GM18526 (cell line): ENCODE measurements around the gene IGF2R.

ENCODE experiments used
- POLR2A ChIP-seq: IDR thresholded peaks from 3 replicates; pipeline ENCODE4 v1.6.1; 2011; ENCODE audit not compliant: insufficient read length; ENCODE audit errors: extremely low read depth

IGF2R gene

DNA sequence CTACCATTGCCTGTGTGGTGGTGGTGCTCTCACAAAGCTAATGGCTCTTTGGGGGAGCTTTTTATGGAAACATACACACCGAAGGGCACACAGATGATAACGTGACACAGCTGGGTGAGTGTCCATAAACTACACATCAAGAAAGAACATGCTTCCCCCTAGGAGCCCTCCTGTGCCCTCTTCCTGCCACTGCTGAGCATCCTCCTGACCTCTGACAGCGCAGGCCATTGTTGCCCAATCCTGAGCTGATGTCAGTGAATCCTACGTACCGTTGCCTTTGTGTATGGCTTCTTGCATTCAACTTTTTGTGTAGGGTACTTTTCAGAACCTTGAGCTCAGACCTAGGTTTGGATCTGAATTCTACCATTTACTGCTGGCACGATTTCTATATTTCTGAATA lies 86.9 kb downstream of the IGF2R start:
- no peak for TF ChIP-seq POLR2A

- TF ChIP-seq POLR2A, result no peak
These were observed 88.2 kb downstream of the IGF2R start for GRCh38 chr6:160057080-160057479.

DNA sequence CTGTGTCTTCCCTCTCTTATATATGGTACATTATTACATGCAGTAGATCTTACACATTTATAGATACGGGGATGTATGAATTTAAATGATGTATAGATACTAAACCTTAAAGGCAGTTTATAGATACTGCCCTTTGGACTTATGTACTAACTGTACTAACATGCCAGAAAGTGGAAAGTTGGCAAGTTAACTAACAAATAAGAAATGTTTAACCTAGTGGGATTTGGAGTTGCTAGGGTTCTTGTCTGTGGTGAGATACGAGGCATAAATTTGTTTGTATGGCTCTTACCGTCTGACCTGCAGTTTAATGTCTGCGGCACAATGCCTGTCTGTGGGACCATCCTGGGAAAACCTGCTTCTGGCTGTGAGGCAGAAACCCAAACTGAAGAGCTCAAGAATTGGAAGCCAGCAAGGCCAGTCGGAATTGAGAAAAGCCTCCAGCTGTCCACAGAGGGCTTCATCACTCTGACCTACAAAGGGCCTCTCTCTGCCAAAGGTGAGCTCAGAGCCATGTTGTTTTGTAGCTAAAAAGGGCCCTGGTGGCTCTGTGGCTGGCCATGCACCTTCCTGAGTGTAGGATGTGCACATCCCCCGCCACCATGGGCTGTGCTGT lies 89.8 kb downstream of the IGF2R start:
- TF ChIP-seq POLR2A, result no peak

GRCh38 chr6:160060221-160060620 lies 91.3 kb downstream of the IGF2R start:
- no peak for TF ChIP-seq POLR2A

- TF ChIP-seq POLR2A, result no peak
These were observed 92.1 kb downstream of the IGF2R start for GRCh38 chr6:160060920-160061447.

GRCh38 chr6:160063771-160064413 lies 95.0 kb downstream of the IGF2R start:
- TF ChIP-seq POLR2A, result no peak

- no peak for TF ChIP-seq POLR2A
These were observed 96.3 kb downstream of the IGF2R start for GRCh38 chr6:160065200-160065599.

DNA sequence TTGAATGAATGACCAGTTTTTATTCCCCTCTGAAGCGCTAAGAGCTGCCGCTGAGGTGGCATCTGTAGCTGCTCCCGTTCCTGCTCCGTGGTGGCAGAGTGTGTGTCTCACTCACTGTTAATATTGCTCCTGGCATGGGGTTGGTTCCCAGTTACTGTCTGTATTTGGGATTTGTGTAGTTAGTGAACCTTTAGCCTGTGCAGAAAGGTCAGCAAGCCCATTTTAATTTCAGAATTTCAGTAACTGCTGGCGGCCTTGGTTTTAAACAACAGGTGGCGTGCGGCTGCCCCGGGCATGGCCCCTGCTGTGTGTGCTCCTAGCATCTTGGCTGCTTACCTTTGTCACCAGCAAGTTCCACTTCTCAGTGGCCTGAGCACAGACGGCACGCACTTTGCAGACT lies 98.7 kb downstream of the IGF2R start:
- no peak for TF ChIP-seq POLR2A

DNA sequence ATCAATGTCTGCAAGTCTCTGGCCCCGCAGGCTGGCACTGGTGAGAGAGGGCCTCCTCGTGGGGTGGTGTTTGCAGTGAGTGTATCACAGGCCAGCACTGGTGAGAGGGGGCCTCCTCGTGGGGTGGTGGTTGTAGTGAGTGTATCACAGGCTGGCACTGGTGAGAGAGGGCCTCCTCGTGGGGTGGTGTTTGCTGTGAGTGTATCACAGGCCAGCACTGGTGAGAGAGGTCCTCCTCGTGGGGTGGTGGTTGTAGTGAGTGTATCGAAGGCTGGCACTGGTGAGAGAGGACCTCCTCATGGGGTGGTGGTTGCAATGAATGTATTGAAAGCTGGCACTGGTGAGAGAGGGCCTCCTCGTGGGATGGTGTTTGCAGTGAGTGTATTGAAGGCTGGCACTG lies 99.5 kb downstream of the IGF2R start:
- no peak for TF ChIP-seq POLR2A

DNA sequence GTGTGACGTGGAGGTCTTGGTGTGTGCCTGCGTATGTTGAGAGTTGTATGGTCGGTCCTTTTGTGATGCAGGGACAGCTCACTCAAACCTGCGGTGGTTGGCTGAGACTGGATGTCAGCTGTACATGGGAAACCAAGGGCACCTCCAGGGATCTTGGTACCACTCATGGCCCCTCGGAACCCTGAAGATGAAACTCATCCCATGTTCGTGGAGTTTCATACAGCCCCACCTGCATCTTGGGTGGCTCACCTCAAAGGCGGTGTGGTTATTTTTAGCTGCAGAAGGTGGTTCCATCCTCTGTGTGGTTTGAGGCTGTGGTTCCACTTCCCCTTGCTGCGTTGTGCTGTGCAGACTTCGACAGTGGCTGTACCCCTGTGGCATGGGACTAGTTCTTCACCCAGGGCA lies 100.2 kb downstream of the IGF2R start:
- no peak for TF ChIP-seq POLR2A

- TF ChIP-seq POLR2A, result no peak
These were observed 100.6 kb downstream of the IGF2R start for GRCh38 chr6:160069459-160069858.

DNA sequence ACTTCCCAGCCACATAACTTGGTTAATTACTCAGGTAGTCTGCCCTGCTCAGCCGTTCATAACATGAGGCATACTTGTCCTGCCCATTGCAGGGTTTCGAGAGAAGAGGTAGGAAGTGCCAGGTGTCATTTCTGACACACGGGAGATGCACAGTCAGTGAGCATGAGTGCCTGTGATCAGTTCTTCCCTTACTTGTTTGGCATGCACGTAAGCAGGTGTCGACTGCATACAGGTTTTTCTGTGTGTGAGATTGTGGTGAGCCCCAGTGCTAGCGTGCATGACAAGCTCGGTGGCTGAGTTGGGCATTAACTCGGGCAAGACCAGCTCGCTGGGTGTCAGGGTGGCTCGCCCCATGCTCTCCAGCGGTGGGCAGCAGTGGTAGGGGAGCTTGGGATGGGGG lies 101.5 kb downstream of the IGF2R start:
- TF ChIP-seq POLR2A, result no peak

DNA sequence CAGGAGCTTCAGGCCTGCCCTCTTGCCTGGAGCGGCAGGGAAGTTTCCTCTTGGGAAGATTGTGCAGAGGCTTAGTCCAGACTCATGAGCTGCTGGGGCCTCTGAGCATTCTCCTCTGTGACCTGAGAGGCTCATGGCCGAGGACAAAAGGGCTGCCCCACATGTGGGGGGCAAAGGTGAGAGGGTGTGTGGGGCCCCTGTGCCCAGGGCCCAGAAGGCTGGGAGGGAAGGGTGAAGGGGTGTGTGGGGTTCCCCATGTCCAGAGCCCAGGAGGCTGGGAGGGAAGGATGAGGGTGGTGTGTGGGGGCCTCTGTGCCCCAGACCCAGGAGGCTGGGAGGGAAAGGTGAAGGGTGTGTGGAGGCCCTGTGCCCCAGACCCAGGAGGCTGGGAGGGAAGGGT lies 101.9 kb downstream of the IGF2R start:
- TF ChIP-seq POLR2A, result no peak

- no peak for TF ChIP-seq POLR2A
These were observed 103.2 kb downstream of the IGF2R start for GRCh38 chr6:160071805-160072690.

- TF ChIP-seq POLR2A, result no peak
These were observed 104.4 kb downstream of the IGF2R start for GRCh38 chr6:160073272-160073671.

DNA sequence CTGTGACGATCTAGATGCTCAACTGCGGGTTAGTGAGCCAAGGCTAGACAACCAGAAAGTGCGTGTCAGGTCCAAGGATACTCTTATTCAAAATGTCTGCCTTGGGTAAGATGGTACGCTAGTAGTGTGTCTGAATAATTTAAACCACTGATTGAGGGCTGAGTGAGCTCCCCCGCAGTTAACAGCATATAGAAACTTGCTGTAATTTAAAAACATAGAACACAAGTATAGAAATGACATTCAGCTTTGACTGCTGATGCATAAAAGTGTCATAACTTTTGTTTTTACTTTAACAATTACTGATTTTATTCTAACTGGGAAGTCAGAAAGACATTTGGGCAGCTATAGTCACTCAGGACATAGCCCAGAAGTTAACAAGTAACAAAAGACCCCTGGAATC lies 107.1 kb downstream of the IGF2R start:
- no peak for TF ChIP-seq POLR2A
